Measurements from ENCODE around the gene LIG3. TPM values are rescaled to one million over a fixed set of nuclear protein-coding genes. Genes with fewer than 3 reads are reported as not detected.

Gene LIG3
- total and polyA plus RNA-seq, 2 experiments from 2014 or later: 16.4 to 119 TPM

- TF ChIP-seq REST (IDR thresholded peaks at IDR 0.05; ENCODE audit: unreplicated experiment) (no peak), POLR2AphosphoS5 (IDR thresholded peaks at IDR 0.05; ENCODE audit: low read depth) (no peak), ZNF331 (CRISPR knock-in tag; IDR thresholded peaks at IDR 0.05; ENCODE audit: low read depth) (no peak), EZH2phosphoT487 (IDR thresholded peaks at IDR 0.05; ENCODE audit: unreplicated experiment) (no peak), CREB1 (CRISPR knock-in tag; IDR thresholded peaks at IDR 0.05; ENCODE audit: low read depth) (no peak)
These were observed 26.6 kb downstream of the LIG3 start (continued) for GRCh38 chr17:35006961-35007360.

- Histone ChIP-seq H3K36me3 (ENCODE audit: insufficient read depth) (no peaks in the 10 kb centered on the region; the same call in 1 of the 2 replicates), H3K9me2 (ENCODE audit: insufficient read depth) (no peaks in the 10 kb centered on the region), H3K4me2 (no peak overlapping the region), H3K4me1 (ENCODE audit: insufficient read depth) (peaks cover 6% of the 10 kb centered on the region), H3K27ac (ENCODE audit: low read depth) (no peak overlapping the region), H2AFZ (no peak overlapping the region), H4K20me1 (replicated peaks; ENCODE audit: insufficient read depth) (peaks cover 3% of the 10 kb centered on the region), H3K79me2 (replicated peaks; ENCODE audit: insufficient read depth) (no peaks in the 10 kb centered on the region), H3K27me3 (ENCODE audit: insufficient read depth) (no peaks in the 10 kb centered on the region), H3K4me3 (no peak overlapping the region), H3F3A (replicated peaks; ENCODE audit: low read depth) (no peaks in the 10 kb centered on the region)
- DNase-seq (ENCODE audit: low spot score): no peak
- no peaks in the 10 kb centered on the region for H3K9me3 Mint-ChIP-seq
- H3K36me3 Mint-ChIP-seq (ENCODE audit: low read depth): peaks cover 39% of the 10 kb centered on the region
- H3K4me3 Mint-ChIP-seq: no peak overlapping the region
- H3K27ac Mint-ChIP-seq: no peak overlapping the region
- ATAC-seq: no peak
- H3K27me3 Mint-ChIP-seq (ENCODE audit: insufficient read depth, low read depth, poor library complexity): peaks cover 8% of the 10 kb centered on the region
- peaks cover 17% of the 10 kb centered on the region for H3K4me1 Mint-ChIP-seq
- TF ChIP-seq ZNF331 (CRISPR knock-in tag; IDR thresholded peaks at IDR 0.05; ENCODE audit: low read depth) (no peak), ZNF114 (CRISPR knock-in tag; IDR thresholded peaks at IDR 0.05) (no peak), JUNB (IDR thresholded peaks at IDR 0.05; ENCODE audit: unreplicated experiment) (no peak), REST (IDR thresholded peaks at IDR 0.05; ENCODE audit: unreplicated experiment) (no peak), CTCF (conservative IDR thresholded peaks at IDR 0.05; ENCODE audit: low read depth in 2 of 2) (no peak), EZH2phosphoT487 (IDR thresholded peaks at IDR 0.05; ENCODE audit: unreplicated experiment) (no peak), NANOG (IDR thresholded peaks at IDR 0.05; ENCODE audit: borderline replicate concordance) (no peak), EZH2 (IDR thresholded peaks at IDR 0.05; ENCODE audit: low read depth, unreplicated experiment) (no peak), ETS1 (IDR thresholded peaks at IDR 0.05) (no peak), CREB1 (CRISPR knock-in tag; IDR thresholded peaks at IDR 0.05; ENCODE audit: low read depth) (no peak)
These were observed 29.8 kb downstream of the LIG3 start for GRCh38 chr17:35010093-35010492.
